Myocyte (in vitro differentiated cells): ENCODE data around the gene RTBDN. TPM values are rescaled to one million over a fixed set of nuclear protein-coding genes. Genes with fewer than 3 reads are reported as not detected.
"Not testable (repeated sequence)": the region's sequence is repeated elsewhere in the genome, so short reads cannot be mapped to it uniquely, and the experiment has no call there.

Experiments used
- DNase-seq: peaks from one replicate; pipeline ENCODE4 v3.0.0-alpha.2; 2012; ENCODE audit warnings: low read depth
- total RNA-seq: library from RNA; depleted of rRNA; stranded (reverse); fragments of >200 nt; gene quantifications from 2 replicates; pipeline ENCODE4 v1.2.3, GENCODE V29; 2014

Gene RTBDN
- total RNA-seq, 1 donor from 2014 or later: not detected

DNA sequence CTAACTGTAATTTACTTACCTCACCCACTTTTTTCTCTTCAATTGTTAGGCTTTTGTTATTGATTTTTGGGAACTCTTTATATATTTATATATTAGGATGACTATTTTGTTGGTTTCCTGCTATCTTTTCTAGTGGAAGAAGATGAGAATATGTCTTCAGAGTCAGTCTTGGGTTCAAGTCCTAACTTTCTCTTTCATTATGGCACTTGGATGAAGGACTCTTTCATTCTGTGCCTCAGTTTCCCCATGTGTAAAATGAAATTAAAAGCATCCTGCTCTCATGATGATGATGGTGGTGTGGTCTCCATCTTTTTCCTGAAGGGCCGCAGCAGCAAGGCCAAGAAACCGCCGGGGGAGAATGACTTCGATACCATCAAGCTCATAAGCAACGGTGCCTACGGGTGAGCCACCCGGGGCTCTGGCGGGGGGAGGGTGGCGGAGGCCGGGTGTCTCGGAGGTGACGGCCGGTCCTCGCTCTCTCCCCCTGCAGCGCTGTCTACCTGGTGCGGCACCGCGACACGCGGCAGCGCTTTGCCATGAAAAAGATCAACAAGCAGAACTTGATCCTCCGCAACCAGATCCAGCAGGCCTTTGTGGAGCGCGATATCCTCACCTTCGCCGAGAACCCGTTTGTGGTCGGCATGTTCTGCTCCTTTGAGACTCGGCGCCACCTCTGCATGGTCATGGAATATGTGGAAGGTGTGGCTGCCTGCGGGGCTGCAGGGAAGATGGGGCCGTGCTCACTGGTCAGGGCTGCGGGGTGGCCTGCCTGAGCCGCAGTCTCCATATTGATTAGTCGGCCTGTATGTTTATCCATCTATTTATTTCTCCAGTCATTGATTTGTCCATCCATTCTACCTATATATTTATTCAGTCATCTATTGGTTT, 23.9 kb upstream of the RTBDN start:
- DNase-seq: no peak

DNA sequence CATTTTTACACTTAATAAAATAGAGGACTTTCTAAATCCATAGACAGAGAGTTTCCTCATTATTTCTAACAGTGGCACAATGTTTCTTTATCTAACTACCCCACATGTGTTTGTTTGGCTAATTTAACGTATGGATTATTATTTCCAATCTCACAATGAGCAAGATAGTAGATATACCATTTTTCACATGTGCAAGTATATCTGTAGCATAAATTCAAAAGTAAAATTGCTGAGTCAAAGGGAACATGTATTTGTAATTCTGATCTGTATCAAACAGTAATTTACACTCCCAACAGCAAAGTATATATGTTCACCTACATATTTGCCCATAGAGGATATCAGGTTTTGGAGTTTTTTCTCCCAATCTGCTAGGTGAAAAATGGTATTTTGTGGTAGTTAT, 22.3 kb upstream of the RTBDN start:
- DNase-seq: no peak

DNA sequence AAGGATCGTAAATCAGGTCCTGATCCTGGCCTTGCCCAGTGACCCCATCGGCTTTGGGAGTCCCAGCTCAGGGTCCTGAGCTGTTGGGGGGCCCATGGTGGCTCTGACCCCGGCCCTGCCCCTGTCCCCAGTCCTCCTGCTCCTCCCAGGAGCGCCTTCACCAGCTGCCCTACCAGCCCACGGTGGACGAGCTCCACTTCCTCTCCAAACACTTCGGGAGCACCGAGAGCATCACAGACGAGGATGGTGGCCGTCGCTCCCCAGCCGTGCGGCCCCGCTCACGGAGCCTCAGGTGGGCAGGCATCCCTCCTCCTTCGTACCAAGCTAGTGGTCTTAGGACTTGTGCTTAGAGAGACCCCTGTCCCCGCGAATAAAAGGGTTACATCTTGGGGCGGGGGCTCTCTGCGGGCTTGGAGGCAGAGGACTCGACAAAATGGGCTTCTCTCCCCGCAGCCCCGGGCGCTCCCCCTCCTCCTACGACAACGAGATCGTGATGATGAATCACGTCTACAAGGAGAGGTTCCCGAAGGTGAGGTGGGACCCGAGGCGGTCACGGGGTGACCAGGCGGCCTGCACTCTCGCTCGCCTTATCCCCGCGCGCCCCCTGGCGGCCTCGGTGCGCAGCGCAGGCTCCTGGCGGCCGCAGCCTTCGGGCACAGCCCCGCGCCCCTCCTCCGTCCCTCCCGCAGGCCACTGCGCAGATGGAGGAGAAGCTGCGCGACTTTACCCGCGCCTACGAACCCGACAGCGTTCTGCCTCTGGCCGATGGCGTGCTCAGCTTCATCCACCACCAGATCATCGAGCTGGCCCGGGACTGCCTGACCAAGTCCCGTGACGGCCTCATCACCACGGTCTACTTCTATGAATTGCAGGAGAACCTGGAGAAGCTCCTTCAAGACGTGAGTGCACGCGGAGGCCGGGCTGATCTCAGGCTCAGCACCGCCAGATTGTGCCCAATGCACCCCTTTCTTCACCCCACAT, 13.1 kb upstream of the RTBDN start:
- peak; percentile 80 for DNase-seq

DNA sequence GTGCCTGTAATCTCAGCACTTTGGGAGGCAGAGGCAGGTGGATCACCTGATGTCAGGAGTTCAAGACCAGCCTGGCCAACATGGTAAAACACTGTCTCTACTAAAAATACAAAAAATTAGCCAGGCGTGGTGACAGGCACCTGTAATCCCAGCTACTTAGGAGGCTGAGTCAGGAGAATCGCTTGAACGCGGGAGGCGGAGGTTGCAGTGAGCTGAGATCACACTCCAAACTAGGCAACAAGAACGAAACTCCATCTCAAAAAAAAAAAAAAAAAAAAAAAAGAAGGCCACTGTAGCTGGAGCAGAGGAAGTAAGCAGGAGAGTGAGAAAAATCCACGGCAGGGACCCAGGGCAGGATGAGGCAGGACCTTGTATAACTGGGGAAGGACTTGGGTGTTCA, 12.2 kb upstream of the RTBDN start:
- DNase-seq: not testable (repeated sequence)

DNA sequence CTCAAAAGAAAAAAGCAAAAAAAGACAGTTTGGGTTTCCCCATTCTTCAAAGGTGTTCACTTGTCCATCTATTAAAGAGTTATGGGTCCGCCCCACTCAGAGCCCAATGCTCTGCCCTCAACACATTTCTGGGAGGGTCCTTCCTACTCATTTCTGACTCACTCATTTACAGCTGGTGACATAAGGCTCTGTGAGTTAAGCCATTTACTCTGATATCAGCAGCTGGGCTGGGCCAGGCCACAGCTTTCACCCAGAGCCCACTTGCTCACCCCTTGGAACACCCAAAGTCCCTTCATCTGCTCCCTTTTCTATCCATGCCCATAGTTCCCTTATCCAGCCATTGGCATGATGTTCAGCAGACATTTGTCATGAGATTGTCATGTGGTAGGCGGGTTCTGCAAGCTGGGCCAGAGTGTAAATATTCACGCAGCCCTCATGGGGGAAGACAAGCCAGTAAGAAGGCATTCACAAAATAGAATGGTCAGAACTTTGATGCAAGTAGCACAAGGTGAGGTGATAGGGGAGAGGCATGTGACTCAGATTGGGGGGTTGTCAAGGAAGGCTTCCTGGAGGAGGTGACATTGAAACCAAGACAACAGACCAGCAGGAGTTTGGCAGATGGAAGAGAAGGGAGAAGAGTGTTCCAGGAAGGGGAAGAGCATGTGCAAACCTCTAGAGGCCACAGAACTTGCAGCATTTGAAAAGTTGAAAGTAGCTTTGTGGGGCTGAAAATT, 9.8 kb upstream of the RTBDN start:
- DNase-seq: no peak

DNA sequence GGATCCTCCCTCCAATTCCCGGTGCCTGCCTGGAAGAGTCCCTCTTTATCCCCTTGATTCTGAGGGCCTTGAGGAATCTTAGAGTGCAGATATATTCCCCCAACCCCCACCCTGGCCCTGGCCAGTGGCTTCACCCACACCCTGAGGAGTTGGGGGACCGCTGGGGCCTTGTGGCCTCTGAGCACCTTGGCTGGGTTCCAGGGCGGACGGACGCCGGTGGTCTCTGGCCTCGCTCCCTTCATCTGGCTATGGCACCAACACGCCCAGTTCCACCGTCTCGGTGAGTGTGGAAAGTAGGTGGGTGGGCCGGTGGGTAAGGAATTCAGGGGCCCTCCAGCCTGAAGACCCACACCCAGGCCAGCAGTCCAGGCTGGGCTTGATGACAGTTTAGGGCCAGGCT, 8.9 kb upstream of the RTBDN start:
- DNase-seq: no peak

DNA sequence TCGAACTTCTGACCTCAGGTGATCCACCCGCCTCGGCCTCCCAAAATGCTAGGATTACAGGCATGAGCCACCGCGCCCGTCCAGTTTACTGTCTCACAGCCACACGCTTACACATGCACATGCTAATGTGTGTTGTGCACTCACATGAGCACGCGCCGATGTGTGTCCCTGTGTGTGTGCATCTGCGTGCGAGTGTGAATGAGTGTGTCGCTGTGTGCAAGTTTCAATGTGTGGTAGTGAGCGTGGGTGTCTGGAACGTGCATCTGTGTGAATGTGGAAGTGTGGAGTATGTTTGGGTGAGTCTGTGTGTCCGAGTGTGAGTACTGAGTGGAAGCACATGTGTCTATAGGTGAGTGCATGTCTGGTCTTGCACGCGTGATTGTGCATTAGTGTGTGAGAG, 8.1 kb upstream of the RTBDN start:
- no peak for DNase-seq

DNA sequence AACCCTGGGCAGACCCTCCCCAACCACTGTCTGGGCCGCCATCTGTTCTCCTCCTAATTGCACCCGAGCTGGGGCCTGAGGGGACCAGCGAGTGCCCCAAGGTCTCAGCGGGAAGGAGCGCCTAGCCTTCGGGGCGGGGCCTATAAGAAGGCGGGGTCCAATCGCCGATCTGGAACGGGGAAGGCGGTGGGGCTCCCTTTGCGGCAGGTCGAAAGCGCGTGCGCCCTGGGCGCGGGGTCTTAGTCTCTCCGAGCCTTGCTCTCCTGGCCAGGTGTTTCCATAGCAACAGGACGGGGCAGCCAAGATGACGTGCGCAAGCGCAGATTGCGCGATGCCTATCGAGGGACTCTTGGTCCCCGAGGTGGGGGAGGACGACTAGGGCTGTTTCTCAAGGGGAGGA, 6.7 kb upstream of the RTBDN start:
- DNase-seq: no peak

DNA sequence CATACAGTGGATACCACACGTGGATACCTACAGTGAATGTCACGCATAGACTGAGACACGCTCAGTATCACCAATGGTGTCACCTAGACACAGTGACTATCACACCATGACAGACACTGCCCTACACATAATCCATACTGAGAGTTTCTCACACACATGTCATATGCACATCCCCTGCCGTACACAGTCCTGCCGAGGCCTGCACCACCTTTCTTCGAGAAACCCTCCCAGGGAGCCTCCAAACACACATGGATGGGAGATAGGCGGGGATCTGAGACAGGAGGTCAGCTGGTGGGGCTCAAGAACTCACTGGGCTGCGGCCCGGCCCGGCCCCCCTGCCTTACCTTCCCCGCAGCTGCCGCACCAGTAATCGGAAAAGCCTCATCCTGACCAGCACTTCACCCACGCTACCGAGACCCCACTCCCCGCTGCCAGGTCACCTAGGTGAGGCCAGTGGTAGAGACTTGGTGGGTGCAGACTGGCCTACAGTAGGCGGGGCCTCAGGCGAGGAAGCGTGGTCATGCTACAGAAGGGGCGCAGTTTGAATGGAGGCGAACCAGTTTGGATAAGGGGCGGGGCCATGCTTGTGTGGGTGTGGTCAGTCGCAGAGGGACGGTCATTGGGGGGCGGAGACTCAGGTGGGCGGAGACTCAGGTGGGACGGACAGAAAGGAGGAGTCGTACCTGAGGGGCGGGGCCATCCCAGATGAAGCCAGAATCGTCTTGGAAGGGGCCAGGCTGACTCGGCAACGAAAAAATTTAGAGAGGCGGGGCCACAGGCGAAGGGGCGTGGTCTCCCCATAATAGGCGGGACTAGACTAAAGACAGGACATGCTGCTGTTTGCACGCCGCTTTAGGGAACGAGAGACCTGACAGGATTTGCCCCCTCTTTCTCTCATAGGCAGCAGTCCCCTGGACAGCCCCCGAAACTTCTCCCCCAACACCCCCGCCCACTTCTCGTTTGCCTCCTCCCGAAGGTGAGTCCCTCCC, 6.0 kb upstream of the RTBDN start:
- DNase-seq: no peak

DNA sequence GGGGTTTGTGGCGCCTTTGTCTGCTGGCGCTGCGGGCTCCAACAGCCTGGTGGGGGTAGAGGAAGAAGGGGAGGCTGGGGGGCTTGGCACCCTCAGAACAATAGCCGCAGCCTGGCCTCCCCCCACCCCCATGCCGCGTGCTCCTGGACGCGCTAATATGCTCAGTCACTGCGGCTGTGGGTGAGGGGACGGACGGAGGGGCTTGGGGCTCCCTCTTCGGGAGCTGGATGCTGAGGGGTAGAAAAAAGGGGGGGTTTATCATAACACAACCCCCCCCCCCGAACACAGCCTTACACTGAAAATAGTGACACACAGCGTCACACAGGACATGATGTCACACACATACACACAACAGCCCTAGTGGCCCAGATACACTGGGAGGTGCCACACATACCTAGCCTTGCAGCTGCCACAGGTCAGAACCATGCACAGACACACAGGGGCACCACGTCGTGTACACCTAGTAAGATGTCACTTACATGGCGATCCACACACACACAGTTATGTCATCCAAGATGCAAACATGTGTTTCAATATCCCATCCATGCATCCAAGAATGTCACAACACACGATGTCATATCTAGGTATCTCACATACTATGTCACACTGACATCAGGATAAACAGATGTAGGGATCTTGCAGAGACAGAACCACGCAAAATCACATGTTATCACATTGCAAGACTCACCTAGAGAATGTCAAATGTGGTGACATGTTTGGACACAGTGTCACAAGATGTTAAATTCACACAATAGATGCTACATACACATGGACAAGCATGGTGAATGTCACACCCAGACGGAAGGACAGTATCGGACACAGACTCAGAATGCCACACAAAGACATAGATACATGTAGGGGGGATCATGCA, 4.7 kb upstream of the RTBDN start:
- no peak for DNase-seq

DNA sequence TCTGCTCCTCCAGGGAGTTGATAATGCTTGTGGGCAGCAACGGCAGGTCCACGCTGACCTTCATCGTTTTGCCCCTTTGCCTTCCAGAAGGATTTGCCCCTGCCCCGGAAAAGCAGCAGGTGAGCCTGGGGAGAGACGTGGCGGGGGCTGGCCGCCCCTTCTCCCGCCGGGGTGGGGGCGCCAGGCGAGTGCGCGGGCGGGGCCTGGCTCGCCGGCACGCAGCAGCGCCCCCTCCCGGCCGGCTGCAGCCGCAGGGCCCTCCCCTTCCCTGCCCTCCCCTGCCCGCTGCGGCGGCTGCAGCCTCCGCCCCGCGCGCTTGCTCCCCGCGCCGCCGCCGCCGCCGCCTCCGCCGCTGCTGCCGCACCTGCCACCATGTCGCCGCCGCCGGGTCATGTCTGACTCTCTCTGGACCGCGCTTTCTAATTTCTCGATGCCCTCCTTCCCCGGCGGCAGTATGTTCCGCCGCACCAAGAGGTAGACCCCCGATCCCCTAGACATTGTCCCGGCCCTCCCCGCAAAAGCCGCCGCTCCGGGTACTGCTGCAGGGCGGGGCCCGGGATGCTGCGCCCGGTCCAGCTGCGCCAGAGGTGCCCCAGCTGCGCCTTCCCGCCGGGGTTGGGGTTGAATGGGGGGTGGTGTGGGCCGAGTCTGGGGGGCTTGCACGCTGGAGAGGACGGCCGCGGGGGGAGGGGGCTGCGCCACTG, 4.0 kb upstream of the RTBDN start, which contains the start of gene MAST1:
TSS of gene MAST1 (plus strand) at position 334 of the 704 bp plus-strand sequence. CDS start at position 392, 58 bp downstream.
- DNase-seq: peak; percentile 39

DNA sequence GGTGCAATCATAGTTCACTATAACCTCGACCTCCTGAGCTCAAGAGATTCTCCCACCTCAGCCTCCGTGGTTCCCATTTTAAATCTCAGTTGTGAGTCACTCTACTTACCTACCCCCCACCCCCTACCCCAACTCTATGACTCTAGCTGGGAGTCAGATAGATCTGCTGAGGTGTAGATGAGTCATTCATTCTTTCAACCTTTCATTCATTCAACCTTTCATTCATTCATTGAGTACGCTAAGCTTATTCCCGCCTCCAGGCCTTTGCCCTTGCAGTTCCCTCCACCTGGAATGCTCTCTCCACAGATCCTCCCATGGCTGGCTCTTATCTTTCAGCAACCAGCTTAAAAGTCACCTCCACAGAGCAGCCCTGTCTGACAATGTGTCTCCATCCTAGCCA, 2.8 kb upstream of the RTBDN start:
- no peak for DNase-seq

DNA sequence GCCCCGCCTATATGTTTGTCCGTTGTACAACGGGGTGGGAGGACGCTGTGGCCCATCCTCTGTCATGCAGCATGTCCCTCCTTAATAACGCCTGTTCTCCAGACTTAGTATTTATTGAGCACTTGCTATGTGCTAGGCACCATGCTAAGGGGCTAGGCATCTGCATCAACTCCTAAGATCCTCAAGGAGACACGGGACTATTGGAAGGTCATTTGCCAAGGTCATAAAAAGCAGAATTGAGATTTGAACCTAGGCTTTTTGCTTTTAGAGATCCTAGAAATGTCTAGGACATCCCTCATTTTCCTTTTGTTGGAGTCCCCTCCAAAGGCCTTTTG, 2.1 kb upstream of the RTBDN start:
- no peak for DNase-seq

DNA sequence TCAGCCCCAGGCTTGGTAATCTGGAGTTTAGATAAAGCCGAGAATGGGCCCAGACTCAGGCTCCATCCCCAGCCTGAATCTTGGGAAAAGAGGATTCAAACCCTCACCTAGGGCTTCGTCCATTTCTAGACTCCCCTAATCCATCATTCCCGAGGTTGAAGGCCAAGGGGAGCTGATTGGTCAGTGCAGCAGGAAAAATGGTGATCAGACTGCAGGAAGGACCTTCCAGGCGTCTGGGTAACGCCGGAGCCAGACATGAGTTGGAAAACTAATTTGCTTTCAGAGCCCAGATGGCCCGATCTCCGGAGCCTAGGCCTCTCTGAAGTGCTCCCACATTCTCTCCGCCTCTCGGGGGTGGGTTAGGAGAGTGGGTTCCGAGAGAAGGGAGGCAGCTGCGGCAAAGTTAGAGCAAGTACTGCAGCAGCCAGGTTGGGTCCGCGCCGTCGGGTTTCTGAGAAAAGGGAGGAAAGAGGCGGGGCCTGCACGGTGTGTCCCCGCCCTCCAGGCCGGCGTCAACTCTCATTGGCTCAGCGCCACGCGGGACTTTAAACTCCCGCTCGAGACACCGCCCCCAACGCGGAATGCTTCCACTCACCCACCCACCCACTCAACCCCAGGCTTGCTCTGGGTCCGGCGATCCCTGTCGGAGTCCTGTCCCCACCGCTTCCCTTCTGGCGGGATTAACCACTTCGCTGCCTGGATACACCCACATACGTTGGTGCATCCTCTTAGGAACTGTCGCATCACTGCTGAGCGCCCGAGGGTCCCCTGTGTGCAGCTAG, 788 bp upstream of the RTBDN start:
- DNase-seq: no peak

DNA sequence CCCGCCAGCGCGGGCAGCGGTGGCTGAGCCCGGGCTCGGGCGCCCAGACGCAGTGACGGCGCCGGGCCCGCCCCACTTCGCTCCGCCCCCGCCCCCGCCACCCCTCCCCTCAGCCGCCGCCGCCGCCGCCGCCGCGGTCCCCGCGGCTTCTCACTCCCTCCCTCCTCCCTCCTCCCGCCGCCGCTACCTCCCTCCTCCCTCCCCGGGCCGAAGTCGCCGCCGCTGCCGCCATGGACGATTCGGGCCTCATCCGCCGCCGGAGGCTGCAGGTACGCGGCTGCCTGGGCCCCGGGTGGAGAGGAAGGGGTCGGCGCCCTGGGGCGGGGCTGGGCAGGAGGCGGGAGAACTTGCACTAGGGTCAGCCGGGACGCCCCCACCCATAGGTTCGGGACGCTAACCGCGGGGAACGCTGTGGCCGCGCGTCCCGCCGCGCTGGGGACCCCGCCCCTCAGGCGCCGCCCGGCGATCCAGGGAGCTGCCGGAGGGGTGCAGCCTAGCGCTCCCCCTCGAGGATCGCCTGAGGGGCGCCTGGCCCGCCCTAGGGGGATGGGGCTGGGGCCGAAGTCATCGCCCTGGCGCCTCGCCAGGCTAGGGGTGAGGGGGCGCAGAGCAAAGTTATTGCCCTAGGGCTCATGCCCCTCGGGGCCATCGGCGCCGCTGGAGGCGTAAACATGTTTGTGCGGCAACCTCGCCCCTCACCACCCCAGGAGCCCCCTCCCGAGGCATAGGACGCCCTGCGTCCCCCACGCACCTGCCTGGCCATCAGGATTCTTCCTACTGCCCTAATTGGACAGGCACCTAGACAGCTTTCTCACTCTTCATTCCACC, 427 bp downstream of the RTBDN start:
- no peak for DNase-seq

DNA sequence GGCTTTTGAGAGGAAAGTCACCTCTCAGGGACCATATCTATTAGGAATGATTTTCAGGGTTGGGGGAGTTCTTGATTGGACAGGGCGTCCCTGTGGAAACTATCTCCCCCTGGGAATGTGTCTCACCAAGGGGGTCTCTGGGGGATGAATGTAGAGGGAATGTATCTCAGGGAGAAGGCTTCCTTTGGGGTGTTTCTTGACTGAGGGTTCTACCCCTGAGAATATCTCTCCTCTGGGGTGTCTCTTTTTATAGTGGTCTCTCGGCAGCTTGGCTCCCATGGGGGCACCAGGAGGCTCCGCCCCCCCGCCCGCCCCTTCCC, 1.0 kb downstream of the RTBDN start:
- no peak for DNase-seq

DNA sequence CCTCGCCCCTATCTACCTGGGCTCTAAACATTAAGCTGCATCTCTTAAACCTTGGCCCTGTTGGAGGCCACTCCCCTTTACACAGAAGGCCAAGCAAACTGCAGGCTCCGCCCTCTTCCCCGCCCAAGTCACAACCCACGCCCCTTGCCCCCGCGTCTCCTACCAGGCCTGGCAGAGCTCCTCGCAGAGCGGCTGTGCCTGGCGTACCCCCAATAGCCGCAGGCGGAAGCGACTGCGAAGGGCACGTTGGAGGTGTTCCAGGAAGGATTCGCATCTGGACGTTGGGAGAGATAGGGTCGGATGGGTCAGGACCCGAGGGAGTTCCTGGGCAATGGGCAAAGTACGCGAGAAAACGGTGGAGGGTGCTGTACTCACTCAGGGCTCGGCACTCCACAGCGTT, 5.9 kb downstream of the RTBDN start:
- no peak for DNase-seq
